GM19035 (cell line): Measurements from ENCODE around the gene GCNA.
"Not testable (repeated sequence)": the region's sequence is repeated elsewhere in the genome, so short reads cannot be mapped to it uniquely, and the experiment has no call there.

Experiments
- ATAC-seq: cut with Tn5 transposase; IDR thresholded peaks from one replicate; pipeline ENCODE4 v1.9.1; 2021; ENCODE audit not compliant: unreplicated experiment

GCNA gene

DNA sequence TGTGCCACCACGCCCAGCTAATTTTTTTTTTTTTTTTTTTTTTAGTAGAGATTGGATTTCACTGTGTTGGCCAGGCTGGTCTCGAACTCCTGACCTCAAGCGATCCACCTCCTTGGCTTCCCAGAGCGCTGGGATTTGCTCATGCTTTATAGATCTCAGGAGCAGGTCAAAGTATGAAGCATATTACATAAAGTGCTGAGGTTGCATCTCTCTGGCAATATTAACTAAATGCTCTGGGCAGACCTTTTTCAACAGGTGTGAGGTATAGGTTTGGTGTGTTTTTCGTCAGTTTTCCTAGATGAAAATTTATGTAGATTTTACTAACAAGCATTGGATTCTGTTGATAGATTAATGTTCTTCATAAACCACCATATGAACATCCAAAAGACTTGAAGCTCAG is 19.3 kb upstream of the GCNA start:
- no peak for ATAC-seq

DNA sequence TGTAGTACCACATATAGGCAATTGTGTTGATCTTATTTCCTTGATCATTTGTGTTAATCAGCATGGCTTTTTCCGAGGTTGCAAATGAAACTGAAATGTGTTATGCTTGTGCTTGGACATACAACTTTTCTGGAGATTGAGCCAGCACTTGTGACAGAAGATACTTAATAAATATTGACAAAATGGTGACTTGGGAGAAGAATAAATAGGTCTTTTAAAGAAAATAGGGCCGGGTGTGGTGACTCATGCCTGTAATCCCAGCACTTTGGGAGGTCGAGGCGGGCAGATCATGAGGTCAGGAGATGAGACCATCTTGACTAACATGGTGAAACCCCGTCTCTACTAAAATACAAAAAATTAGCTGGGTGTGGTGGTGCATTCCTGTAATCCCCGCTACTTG is 18.5 kb upstream of the GCNA start:
- not testable (repeated sequence) for ATAC-seq

DNA sequence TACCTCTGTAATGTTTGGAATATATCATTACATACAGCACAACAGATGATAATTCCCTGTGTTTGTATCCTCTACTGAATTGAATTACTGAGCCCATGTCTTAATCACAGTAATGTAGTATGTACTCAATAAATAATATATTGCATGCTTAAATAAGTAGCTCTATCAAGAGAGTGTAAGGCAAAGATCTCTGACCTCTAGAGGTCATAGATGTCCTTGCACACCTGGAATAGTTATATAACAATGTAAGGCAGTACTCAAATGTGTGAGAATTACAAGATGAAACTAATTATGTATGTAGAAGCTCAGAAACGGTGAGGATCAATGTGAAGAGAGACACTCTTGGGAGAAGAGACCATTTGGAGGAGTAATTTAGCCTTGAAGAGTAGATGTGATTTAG is 14.3 kb upstream of the GCNA start:
- no peak for ATAC-seq

DNA sequence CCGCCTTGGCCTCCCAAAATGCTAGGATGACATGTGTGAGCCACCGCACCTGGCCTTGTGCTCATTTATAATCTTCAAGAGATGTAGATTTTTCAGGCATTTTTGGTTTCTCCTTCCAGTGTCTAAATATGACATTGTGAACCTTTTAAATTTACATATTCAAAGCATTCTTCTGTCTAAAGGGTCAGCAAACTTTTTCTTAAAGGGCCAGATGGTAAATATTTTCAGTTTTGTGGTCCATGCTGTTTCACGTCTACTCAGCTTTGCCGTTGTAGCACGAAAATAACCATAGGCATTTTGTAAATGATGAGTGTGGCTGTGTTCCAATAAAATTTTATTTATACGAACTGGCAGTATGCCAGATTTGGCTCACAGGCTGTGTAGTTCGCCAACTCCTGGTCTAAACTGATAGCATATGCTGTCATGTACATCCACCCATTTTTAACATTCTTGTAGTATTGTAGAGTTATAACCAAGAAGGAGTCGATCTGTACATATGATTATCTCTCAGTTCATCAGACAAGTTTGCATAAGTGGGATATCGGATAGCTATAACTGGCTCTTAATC is 12.7 kb upstream of the GCNA start:
- ATAC-seq: no peak

DNA sequence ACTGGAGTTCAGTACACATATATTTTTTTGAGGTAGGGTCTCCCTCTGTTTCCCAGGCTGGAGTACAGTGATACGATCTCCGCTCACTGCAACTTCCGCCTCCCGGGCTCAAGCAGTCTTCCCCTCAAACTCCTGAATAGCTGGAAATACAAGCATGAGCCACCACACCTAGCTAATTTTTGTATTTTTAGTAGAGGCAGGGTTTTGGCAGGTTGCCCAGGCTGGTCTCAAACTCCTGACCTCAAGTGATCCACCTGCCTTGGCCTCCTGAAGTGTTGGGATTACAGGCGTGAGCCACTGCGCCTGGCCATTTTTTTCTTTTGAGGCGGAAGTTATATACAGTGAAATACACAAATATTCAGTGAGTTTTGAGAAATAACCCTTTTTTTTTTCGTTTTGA is 6.8 kb upstream of the GCNA start:
- not testable (repeated sequence) for ATAC-seq

DNA sequence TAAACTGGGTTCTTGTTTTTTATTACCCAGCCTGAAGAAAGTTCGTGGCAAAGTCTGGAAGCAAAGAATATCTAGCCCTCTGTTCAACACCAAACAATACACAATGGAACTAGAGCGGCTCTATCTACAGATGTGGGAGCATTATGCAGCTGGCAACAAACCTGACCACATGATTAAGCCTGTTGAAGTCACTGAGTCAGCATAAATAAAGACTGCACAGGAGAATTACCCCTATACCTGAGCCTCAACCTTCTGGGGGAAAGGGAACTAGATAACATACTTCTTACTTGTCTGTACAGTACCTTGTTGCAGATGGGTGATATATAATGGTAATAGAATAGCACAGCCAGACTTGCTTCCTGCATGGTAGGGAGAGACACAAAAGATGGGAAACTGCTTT is 4.6 kb upstream of the GCNA start:
- ATAC-seq: no peak

DNA sequence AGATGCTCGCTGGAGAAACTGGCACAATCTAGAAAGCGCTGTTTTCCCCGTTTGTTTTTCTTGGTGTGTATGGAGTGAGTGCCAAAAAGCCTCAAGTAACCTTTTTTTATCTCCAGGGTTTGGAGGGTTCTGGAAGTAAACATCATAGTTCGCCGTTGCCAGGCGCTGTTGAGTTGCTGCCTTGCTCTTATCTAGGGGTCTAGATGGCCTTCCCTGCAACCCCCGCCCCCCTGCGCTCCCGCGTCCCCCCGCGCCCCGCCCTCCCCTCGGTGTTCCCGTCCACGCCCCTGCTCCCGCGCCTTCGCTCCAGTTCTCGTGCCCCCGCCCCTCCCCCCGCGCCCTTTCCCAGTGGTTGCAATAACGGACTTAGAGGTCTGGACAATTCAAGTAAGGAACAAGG is 555 bp upstream of the GCNA start:
- no peak for ATAC-seq

DNA sequence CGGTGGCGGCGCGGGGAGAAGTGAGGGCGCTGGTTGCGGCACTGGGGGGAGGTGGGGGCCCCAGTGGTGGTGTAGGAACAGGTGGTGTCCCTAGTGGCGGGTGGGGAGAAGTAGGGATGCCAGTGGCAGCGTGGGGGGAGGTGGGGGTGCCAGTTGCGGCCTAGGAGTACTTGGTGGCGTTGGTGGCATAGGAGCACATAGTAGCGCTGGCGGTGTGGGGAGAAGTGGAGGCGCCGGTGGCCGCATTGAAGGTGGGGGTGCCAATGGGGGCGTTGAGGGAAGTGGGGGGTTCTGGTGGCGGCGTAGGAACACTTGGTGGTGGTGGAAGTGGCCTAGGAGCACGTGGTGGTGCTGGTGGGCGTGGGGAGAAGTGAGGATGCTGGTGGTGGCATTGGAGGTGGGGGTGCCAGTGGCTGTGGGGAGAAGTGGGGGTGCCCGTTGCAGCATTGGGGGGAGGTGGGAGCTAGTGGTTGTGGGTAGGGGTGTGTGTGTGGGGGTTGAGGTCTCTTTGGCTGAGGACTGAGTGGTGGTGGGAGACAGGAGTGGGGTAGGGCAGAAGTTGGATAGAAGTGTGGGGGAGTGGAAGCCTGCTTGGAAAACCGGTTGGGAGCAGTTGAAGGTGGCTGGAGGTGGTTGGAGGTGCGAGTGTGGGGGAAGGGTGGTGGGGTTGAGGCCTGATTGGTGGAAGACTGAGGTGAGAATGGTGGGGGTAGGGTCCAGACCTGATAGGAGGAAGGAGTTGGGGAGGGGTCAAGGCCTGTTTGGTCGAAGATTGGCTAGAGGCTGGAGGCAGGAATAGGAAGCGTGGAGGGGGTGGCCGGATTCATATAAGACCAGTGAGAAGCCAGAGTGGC is 1.1 kb downstream of the GCNA start:
- no peak for ATAC-seq

DNA sequence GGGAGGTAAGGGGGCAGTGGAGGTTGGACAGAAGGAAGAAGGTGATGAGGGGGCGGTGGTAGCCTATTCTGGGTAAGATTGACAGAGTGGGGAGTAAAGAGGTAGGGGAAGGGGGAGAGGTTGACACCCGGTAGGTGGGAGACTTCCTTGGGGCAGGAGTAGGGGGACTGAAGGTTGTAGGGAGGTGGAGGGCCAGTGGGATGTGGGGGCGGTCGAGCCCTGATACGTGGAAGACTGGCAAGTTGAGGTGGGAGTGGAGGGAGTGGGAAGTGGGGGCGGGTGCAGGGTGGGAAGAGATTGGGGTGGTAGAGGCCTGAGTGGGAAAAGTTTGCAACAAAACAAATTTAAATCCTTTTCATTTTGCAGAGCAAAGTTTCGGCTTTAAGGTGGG is 1.7 kb downstream of the GCNA start:
- no peak for ATAC-seq

DNA sequence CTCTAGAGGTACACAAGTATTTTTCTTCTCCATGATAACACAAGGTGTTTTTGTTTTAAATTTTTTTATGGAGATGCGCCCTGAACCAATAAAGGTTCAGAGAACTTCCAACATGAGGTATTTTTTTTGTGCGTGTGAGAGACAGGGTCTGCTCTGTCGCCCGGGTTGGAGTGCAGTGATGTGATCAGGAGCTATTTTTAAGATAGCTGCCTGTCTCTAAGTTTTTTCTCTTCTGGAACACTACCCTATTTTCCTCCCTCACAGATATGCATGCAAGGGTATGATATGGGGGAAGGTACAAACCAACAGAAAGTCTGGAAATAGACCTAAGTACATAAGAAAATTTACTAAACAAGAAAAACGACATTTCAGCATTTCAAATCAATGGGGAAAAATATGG is 3.0 kb downstream of the GCNA start:
- ATAC-seq: no peak

DNA sequence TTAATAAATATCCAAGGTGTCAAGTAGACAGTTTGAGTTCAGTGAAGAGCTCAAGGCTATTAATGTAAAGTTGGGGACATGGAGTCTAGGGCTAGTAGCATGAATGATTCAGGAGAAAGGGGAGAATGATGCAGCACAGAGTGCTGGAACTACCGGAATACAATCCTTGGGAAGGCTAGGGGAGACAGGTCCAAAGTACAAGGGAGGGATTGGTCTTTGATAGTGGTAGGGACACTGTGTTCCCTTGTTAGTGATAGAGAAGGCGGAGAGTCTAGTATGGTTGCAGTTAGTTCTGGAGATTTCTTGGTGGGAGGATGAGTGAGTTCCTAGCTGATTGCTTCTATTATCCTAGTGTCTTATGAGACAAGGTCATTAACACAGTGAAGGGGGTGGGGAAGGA is 8.7 kb downstream of the GCNA start:
- no peak for ATAC-seq

DNA sequence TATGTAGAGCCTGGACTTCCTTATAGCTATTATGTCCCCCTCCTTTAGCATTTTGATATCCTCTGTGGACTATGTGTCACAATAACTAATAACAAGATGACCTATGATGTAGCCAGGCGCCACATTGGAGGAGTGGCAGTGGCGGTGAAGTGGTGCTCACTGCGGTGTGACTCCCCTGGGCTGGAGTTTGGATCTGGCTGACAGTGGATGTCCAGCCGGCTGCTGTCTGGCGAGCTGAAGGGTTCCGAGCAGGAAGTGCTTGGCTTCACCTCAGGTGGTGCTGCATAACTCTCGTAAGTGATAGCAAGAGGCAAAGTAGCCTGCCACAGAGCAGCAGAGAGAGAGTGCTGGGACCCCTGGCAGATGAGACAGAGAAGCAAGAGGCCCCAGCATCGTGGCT is 15.0 kb downstream of the GCNA start:
- not testable (repeated sequence) for ATAC-seq

DNA sequence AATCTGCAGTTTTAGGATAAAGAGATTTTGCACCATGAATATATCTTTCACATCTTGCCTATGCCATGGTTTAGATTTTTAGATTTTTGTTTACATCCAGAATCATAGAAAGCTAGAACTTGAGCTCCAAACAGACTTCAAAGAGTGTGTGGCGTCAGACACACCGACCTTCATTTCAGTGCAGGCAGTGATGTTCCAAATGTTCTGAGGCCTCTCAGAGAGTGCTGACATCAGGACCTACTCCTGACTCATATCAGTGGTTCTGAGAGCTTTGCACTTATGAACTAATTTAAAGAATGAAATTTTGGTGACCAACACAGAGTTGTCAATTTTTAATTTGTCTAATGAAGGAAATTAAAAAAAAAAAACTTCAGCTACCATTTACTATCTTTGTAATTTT is 21.7 kb downstream of the GCNA start:
- no peak for ATAC-seq

DNA sequence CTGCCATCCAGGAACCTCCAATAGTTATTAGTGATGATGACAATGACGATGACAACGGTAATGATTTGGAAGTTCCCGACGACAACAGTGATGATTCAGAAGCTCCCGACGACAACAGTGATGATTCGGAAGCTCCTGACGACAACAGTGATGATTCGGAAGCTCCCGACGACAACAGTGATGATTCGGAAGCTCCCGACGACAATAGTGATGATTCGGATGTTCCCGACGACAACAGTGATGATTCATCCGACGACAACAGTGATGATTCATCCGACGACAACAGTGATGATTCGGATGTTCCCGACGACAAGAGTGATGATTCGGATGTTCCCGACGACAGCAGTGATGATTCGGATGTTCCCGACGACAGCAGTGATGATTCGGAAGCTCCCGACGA is 25.4 kb downstream of the GCNA start:
- ATAC-seq: no peak

DNA sequence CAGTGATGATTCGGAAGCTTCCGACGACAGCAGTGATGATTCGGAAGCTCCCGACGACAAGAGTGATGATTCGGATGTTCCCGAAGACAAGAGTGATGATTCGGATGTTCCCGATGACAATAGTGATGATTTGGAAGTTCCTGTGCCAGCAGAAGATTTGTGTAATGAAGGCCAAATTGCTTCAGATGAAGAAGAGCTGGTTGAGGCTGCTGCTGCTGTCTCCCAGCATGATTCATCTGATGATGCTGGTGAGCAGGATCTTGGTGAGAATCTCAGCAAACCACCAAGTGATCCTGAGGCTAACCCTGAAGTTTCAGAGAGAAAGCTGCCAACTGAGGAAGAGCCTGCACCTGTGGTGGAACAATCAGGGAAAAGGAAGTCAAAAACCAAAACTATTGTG is 25.9 kb downstream of the GCNA start:
- ATAC-seq: no peak

DNA sequence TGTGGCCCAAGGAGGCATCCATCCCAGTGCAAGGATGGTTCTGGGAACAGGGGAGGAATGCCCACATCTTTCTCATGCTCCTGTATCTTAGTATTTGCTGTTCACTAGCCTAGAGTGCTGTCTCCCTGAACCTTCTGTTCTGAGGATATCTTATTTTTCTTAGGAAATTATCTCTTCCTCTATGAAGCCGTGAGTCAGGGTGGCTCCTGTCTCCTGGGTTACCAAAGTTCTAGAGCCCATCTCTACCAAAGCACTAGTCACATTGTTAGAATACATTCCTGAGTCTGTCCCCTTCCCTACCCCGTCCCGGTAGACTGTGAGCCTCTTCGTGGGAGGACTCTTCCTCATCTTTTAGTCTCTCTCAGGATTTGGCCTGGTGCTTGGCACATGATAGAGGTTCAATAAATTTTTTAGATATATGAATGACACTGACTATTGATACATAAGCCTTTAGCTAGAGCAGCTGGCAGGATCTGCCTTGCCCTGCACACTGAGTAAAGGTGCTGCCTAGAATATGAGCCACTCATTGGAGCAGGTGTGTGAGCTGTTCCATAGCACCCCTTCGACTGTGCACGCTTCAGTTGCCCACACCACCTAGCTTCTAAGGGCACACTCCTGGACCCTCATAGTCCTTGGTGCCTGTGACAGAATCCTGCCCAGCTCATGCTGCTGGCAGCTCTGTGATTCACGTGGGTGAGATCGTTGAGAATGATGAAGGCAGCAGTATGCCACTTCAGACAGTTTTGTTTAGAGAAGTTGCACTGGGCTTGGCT is 26.7 kb downstream of the GCNA start:
- no peak for ATAC-seq

DNA sequence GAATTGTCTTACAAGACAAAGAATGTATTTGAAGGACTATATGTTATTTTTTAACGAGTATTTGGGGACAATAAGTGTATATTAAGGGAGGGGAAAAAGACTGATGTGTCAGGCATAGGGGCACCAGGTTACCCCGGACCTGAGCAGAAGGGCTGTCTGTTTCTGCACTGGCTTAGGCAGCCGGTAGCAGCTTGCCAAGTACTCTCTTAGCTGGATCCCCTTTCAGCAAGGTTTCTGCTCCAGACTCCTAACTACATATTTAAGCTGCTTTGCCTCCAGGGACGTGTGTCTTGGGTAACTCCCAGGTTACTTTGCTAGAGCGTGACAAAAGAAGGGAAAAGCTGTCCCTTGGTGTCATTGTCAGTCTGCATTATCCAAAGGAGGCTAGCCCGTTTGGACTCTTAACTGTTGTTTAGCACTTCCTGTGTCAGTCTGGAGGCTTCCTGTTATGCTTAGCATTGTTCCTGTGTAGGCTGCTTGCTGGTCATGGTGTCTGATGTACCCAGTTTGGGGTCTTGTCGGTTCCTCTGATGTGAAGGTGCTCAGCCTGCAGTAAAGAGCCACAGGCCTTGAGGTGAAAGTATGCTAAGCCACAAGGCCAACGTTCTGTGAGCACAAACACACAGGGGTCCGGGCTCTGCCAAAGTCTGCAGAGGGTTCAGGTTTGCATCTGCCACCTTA is 28.4 kb downstream of the GCNA start:
- ATAC-seq: no peak

DNA sequence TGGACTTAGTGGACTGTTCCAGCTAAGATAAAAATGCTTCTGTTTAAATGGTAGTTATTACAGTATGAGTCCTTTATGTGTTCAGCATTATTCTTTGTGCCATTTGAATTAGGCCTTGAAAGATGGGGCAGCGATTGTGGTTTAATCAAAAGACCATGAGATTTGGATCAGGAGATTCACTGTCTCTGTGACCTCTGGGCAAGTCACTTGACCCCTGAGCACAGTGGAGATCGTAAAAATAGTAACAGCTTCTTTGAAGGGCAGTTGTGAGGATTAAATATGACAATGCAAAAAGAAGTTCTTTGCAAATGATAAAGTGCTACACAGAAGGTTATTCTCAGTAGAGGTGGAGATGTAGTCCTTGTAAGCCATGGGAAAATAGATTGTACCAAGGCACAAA is 29.3 kb downstream of the GCNA start:
- no peak for ATAC-seq

DNA sequence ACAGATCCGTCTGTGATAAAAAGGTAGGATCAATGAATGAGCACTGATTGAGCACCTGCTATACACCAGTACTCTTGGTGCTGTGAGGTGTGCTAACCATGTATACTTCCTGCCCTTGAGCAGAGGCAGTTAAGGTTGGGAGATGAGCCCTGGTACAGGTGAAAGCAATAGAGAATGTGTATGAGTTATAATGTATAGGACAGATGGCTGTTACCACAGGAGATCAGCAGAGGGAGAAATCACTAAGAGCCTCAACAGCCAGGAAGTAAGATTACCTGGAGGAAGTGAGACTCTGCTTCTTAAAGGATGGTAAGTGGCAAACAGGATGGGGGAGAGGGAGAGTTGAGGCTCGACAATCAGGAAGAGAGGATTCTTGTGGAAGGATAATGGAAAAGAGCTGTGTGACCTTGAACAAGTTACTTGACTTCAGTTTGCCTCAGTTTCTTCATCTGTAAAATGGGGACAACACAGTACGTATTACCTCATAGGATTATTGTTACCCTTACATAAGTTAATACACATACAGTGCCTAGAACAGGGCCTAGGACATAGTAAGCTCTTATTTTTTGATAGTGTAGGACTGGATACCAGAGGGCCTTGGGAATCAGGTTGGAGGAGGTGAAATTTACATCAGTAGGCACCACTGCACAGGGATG is 31.0 kb downstream of the GCNA start:
- no peak for ATAC-seq

DNA sequence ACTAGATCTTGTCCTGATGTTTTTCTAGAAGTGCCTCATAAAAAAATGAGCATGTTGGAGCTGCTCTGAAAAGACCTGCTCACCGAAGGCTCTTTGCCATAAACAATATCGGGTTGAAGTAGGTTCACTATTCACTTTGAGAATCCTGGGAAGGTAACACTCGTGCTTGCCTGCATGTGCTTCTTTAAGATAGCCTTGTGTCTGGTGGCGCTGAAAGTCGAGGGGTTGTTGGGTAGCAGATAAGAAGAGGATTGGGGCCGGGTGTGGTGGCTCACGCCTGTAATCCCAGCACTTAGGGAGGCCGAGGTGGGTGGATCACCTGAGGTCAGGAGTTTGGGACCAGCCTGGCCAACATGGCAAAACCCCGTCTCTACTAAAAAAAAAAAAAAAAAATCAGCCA is 33.5 kb downstream of the GCNA start:
- ATAC-seq: not testable (repeated sequence)

DNA sequence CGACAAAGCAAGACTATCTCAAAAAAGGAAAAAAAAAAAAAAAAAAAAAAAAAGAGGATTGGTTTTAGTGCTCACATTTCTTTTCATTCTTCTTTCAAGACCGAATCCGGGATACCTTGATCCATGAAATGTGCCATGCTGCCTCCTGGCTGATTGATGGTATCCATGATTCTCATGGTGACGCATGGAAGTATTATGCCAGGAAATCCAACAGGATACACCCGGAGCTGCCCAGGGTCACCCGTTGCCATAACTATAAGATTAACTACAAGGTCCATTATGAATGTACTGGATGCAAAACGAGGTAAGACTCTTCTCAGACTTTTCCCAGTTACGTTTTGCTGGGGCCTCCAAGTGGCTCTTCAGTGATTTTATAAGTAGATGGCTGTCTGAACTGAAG is 34.0 kb downstream of the GCNA start:
- no peak for ATAC-seq
